Measurements from ENCODE around the gene CDH22. TPM values are rescaled to one million over a fixed set of nuclear protein-coding genes. Genes with fewer than 3 reads are reported as not detected.

The CDH22 gene
- total RNA-seq, 1 experiment from 2014 or later: not detected

DNA sequence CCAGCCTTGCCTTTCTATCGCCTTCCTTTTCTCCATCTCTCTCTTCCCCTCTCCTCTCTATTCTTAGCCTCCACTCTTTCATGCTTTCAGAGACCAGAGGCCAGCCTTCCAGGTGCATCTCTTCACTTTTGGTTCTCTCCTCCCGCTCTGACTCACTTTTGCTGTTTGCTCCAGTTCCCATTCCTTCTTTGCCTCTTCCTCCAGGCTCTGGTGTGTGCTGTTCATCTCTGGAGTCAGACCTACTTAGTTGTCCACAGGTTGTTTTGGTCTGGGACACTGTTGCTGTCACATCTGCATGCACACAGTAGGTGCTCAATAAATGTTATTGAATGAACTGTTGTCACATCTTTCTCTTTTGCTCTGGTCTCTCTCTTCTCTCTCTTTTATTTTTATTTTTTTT is 1.6 kb upstream of the CDH22 start:
- H3K9me3 Mint-ChIP-seq (ENCODE audit: unreplicated experiment): no peaks in the 10 kb centered on the region

DNA sequence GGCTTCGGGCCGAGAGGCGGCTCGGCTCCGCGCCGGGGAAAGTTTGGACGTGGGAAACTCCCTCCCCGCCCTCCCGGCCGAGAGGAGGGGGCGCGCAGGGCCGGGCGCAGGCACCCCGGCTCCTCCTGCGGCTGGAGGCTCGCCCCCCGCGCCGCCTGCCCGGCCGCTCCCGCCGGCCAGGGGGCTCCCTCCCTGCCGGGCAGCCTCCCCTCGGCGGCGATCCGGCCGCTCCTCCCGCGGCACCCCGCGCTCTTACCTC is 370 bp downstream of the CDH22 start:
- BruUV-seq (replicated peaks): no TSS peak
- Mint-ChIP-seq H3K9me3 (ENCODE audit: unreplicated experiment) (no peaks in the 10 kb centered on the region), H3K4me1 (ENCODE audit: insufficient read depth, unreplicated experiment) (peaks cover 13% of the 10 kb centered on the region), H3K27ac (ENCODE audit: low read depth, unreplicated experiment) (no peak overlapping the region), H3K36me3 (ENCODE audit: insufficient read depth, unreplicated experiment) (no peaks in the 10 kb centered on the region), H3K4me3 (ENCODE audit: unreplicated experiment) (no peak overlapping the region), H3K27me3 (ENCODE audit: insufficient read depth, unreplicated experiment) (peaks cover 73% of the 10 kb centered on the region)
- TF ChIP-seq CTCF (IDR thresholded peaks at IDR 0.05; ENCODE audit: unreplicated experiment): no peak
- POLR2A ChIA-PET: no interaction called here
- DNase-seq (ENCODE audit: unreplicated experiment): no peak
- intact Hi-C loops (cut with micrococcal nuclease): no loop called here
- CTCF ChIA-PET: interaction anchor here (0.8 kb wide), 1 partner anchor 68 kb away, joined by 3 read pairs; no protein-coding TSS in a partner anchor

More for the DNA sequence above, 1.6 kb upstream of the CDH22 start:
- peaks cover 13% of the 10 kb centered on the region for H3K4me1 Mint-ChIP-seq (ENCODE audit: insufficient read depth, unreplicated experiment)
- no peaks in the 10 kb centered on the region for H3K36me3 Mint-ChIP-seq (ENCODE audit: insufficient read depth, unreplicated experiment)
- CTCF ChIA-PET: interaction anchor here (1.1 kb wide), 2 partner anchors 9 to 63 kb away, joined by 3 read pairs; no protein-coding TSS in a partner anchor
- H3K27me3 Mint-ChIP-seq (ENCODE audit: insufficient read depth, unreplicated experiment): peaks cover 74% of the 10 kb centered on the region
- no TSS peak for BruUV-seq (replicated peaks)
- H3K27ac Mint-ChIP-seq (ENCODE audit: low read depth, unreplicated experiment): no peak overlapping the region
- no peak overlapping the region for H3K4me3 Mint-ChIP-seq (ENCODE audit: unreplicated experiment)
- no peak for DNase-seq (ENCODE audit: unreplicated experiment)
- POLR2A ChIA-PET: no interaction called here
- TF ChIP-seq CTCF (IDR thresholded peaks at IDR 0.05; ENCODE audit: unreplicated experiment): no peak
- intact Hi-C loops (cut with micrococcal nuclease): no loop called here

GRCh38 chr20:46307139-46307998 is 929 bp downstream of the CDH22 start:
- Mint-ChIP-seq H3K36me3 (ENCODE audit: insufficient read depth, unreplicated experiment) (no peaks in the 10 kb centered on the region), H3K4me1 (ENCODE audit: insufficient read depth, unreplicated experiment) (peaks cover 13% of the 10 kb centered on the region), H3K9me3 (ENCODE audit: unreplicated experiment) (no peaks in the 10 kb centered on the region), H3K4me3 (ENCODE audit: unreplicated experiment) (no peak overlapping the region), H3K27me3 (ENCODE audit: insufficient read depth, unreplicated experiment) (peaks cover 75% of the 10 kb centered on the region), H3K27ac (ENCODE audit: low read depth, unreplicated experiment) (no peak overlapping the region)
- peak; percentile 83 for TF ChIP-seq CTCF (IDR thresholded peaks at IDR 0.05; ENCODE audit: unreplicated experiment)
- CTCF ChIA-PET: interaction anchor here (0.5 to 1.9 kb wide), 18 partner anchors 8 to 1463 kb away, joined by 3 to 9 read pairs (median 4); partner anchors contain the start of gene ELMO2
- POLR2A ChIA-PET: interaction anchor here (0.8 to 0.9 kb wide), 2 partner anchors 42 to 51 kb away, joined by 3 to 4 read pairs; no protein-coding TSS in a partner anchor
- intact Hi-C loops (cut with micrococcal nuclease): no loop called here
- BruUV-seq (replicated peaks): no TSS peak
- DNase-seq (ENCODE audit: unreplicated experiment): peak; percentile 54

DNA sequence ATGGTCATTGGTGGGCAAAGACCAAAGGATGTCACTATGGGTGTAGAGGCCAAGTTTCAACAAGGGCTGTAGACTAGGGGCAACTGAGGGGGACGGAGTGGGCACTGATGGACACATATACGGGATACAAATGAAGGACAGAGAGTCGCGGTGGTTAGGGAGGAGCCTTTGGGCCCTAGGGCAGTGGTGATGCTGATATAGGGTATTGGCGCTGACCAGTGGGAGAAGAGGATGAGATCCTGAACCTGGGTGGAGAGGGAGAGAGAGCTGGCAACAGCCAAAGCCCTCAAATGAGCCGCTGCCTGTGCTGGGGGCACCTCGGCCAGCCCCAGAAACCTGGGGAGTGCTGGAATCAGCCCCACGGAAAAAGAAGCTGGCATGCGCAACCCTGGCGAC is 1.6 kb downstream of the CDH22 start:
- intact Hi-C loops (cut with micrococcal nuclease): no loop called here

More for the DNA sequence above, 1.6 kb downstream of the CDH22 start:
- ChIA-PET CTCF (interaction anchor here (0.5 to 1.9 kb wide), 18 partner anchors 8 to 1462 kb away, joined by 3 to 9 read pairs (median 4); partner anchors contain the start of gene ELMO2), POLR2A (interaction anchor here (0.8 to 0.9 kb wide), 2 partner anchors 42 to 50 kb away, joined by 3 to 4 read pairs; no protein-coding TSS in a partner anchor)
- no peaks in the 10 kb centered on the region for H3K36me3 Mint-ChIP-seq (ENCODE audit: insufficient read depth, unreplicated experiment)
- peaks cover 72% of the 10 kb centered on the region for H3K27me3 Mint-ChIP-seq (ENCODE audit: insufficient read depth, unreplicated experiment)
- TF ChIP-seq CTCF (IDR thresholded peaks at IDR 0.05; ENCODE audit: unreplicated experiment): no peak
- DNase-seq (ENCODE audit: unreplicated experiment): no peak
- no peak overlapping the region for H3K27ac Mint-ChIP-seq (ENCODE audit: low read depth, unreplicated experiment)
- H3K9me3 Mint-ChIP-seq (ENCODE audit: unreplicated experiment): no peaks in the 10 kb centered on the region
- BruUV-seq (replicated peaks): no TSS peak
- no peak overlapping the region for H3K4me3 Mint-ChIP-seq (ENCODE audit: unreplicated experiment)
- H3K4me1 Mint-ChIP-seq (ENCODE audit: insufficient read depth, unreplicated experiment): peaks cover 9% of the 10 kb centered on the region
